Adrenal gland (tissue), 5 donors: Measurements from ENCODE around the gene TLK2.

Experiments
- CTCF ChIP-seq, 6 experiments: fragments of 450-650 bp in 4 of 6; fragments of 200-600 bp in 2 of 6; sonication (generic) in 1 of 6; IDR thresholded peaks; 1 replicate in 5 of 6; 2 replicates in 1 of 6; pipeline versions ENCODE4 v1.5.1 to v1.8.0; 2016 to 2021; ENCODE audit warnings: antibody characterized with exemption in 6 of 6, mild to moderate bottlenecking in 2 of 6, moderate library complexity in 1 of 6
- POLR2A ChIP-seq, 2 donors: fragments of 450-650 bp; IDR thresholded peaks; one replicate each; pipeline ENCODE4 v1.6.1; 2017; ENCODE audit warnings: antibody characterized with exemption in 2 of 2, mild to moderate bottlenecking in 2 of 2, moderate library complexity in 1 of 2
- donor health status: DM: no; HTN: no; CAD: no.

DNA sequence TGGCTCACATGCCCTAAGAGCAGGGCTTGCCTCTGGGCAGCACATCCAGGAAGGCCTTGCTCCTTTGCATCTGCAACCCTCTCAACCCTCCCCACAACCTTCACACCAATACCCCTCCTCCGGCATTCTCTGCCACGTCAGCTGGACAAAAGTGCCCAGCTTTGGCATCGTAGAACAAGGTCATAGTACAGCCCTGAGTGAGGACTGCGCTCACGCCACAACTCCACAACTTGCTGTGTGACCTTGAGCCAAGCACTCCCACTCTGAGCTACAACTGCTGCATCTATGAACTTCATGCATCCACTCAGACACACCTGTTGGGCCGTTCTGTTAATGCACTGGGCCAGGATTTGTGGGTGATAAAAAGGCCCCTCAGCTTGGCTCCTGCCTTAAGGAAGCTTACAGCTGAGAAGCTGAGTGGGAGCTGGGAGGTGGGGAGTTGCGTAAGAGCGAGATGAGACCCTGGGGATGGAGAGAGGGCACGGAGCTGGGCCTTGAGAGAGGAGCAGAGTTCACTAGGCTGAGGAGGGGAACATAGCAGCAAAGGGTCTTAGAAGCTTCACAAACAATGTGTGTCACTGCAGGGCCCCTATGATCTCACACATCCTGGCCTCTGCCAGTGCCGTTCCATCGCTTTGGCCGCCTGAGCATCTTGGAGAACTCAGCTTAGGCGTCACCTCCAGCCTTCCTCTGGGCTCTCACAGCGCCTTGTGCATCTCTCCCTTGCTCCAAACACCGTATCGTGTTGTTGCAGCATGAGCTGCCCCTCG lies 140.2 kb downstream of the TLK2 start:
- TF ChIP-seq CTCF (IDR thresholded peaks at IDR 0.05) = no peak
- no peak for TF ChIP-seq POLR2A (IDR thresholded peaks at IDR 0.05)
